GM12864 (cell line): ENCODE measurements around the gene UNC50.

Source experiments
- DNase-seq: peaks from one replicate; pipeline ENCODE4 v3.0.0-alpha.2; 2011; ENCODE audit warnings: low read depth
- H3K4me3 ChIP-seq: 2 replicates; pipeline ENCODE4 v1.5.1; 2011; ENCODE audit warnings: mild to moderate bottlenecking, low read depth, low read length, control low read depth
- CTCF ChIP-seq: IDR thresholded peaks from 2 replicates; pipeline ENCODE4 v1.5.1; 2011; ENCODE audit warnings: low read depth, mild to moderate bottlenecking, moderate library complexity, low read length, control low read depth, inconsistent platforms; ENCODE audit errors: missing control alignments

UNC50 gene, protein sequence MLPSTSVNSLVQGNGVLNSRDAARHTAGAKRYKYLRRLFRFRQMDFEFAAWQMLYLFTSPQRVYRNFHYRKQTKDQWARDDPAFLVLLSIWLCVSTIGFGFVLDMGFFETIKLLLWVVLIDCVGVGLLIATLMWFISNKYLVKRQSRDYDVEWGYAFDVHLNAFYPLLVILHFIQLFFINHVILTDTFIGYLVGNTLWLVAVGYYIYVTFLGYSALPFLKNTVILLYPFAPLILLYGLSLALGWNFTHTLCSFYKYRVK

DNA sequence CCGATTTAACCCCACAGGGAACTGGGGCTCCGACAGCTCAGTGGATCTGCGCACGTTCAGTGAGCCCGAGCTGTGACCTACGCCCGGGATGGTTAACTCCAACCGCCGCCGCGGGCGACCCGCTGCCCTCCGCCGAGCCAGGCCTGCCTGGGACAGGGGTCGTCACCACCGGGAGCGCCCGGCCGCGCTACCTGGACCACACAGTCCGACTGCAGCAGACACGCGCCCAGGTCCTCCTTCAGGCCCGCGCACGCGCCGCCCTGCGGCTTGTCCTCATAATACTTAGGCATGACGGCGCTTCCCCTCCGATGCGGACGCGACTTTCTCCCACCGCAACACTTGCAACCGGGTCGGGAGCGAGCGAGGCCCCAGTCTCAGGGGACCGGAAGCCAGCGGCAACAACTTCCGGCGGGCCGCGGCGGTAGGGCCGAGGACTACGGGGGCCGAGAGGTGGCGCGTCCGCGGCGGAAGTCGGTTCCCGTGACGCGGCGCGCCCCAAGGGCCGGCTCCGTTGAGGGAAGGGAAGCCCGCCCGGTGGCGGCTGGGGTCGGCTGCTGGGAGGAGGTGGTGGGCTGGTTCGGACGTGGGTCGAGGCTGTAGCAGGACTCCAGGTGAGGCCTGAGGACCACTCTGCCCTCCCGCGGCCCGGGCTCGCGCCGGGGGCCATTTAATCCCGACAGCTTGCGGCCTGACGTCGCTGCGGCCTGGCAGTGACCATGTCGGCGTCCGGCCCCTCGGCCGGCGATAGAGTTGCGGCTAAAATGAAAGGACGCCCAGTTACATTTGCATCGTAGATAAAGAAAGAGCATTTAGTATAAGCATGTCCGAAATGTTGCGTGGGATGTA lies at the start of gene UNC50, which contains the start of gene COA5:
TSS of gene UNC50 (plus strand) at position 474 of the 846 bp plus-strand sequence. CDS start 1,171 bp downstream, outside the sequence.
TSS of gene COA5 (minus strand) at position 397 of the 846 bp plus-strand sequence. CDS start at position 290, 107 bp downstream.
- DNase-seq, result peak; percentile 61
- TF ChIP-seq CTCF, result no peak
- H3K4me3 ChIP-seq, result peak within 1 kb of the TSS; percentile 80

- DNase-seq, result no peak
- TF ChIP-seq CTCF, result no peak
- no peak overlapping the region for H3K4me3 ChIP-seq
Measured at GRCh38 chr2:98558852-98559530, 49.4 kb upstream of the UNC50 start.

DNA sequence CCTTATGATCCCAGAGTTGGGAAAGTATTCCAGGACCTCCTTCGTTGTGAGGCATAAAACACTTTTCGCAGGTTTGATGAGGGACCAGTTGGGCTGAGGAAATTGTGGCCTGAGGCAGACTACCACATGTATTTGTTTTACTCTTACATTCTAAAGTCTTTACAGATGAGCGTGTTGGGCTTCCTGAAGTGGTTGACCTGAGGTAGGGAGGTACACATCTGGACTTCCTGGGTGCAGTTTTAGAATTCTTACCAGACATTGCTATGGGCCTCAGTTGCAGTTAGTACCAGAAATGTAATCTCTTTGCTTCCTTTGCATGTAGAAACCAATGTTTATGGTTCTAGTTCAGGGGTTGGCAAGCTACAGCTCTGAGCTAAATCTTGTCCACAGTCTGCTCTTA lies 48.8 kb upstream of the UNC50 start:
- TF ChIP-seq CTCF, result no peak

GRCh38 chr2:98560256-98560771 lies 48.1 kb upstream of the UNC50 start:
- no peak for DNase-seq
- no peak for TF ChIP-seq CTCF

More for the DNA sequence above, 48.8 kb upstream of the UNC50 start:
- no peak overlapping the region for H3K4me3 ChIP-seq
- no peak for DNase-seq

DNA sequence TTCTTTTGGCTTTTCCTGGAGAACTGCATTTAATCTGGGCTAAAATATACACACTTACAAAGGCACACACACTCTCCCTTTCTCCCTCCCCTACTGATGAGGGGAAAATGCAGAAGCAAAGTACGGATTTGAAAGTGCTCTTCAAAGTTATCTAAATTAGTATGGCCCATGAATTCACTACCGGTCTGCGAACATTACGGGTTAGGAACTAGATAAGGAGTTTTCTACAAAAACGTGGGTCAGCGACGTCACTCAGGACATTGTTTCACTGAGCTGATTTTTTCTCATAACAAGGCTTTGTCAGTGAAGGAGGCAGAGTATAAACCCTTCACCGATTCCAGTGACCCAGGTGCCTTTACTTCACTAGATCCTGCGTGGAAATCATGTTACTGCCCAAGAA lies 47.4 kb upstream of the UNC50 start:
- no peak for DNase-seq
- TF ChIP-seq CTCF, result no peak
- H3K4me3 ChIP-seq, result no peak overlapping the region

More at GRCh38 chr2:98560256-98560771, 48.1 kb upstream of the UNC50 start:
- H3K4me3 ChIP-seq, result no peak overlapping the region

- no peak for TF ChIP-seq CTCF
- no peak for DNase-seq
- H3K4me3 ChIP-seq, result no peak overlapping the region
Measured at GRCh38 chr2:98561902-98562695, 46.3 kb upstream of the UNC50 start.
